HEK293T (cell line): ENCODE measurements around the gene ARHGAP25.

Experiments used
- ARNT ChIP-seq: fragments of 450-650 bp; IDR thresholded peaks from 2 replicates; pipeline ENCODE4 v1.6.1; 2017; ENCODE audit warnings: mild to moderate bottlenecking
- BHLHE40 ChIP-seq: fragments of 450-650 bp; IDR thresholded peaks from 2 replicates; pipeline ENCODE4 v1.6.1; 2016; ENCODE audit warnings: mild to moderate bottlenecking, moderate library complexity, borderline replicate concordance
- CTBP1 ChIP-seq: fragments of 450-650 bp; IDR thresholded peaks from 2 replicates; pipeline ENCODE4 v1.6.1; 2016; ENCODE audit warnings: borderline replicate concordance
- ELF4 ChIP-seq: fragments of 450-650 bp; IDR thresholded peaks from 2 replicates; pipeline ENCODE4 v1.6.1; 2017; ENCODE audit warnings: antibody characterized with exemption
- FOXA1 ChIP-seq: fragments of 450-650 bp; IDR thresholded peaks from 2 replicates; pipeline ENCODE4 v1.6.1; 2016; ENCODE audit warnings: mild to moderate bottlenecking
- LEF1 ChIP-seq: fragments of 450-650 bp; IDR thresholded peaks from 2 replicates; pipeline ENCODE4 v1.6.1; 2017; ENCODE audit warnings: mild to moderate bottlenecking, borderline replicate concordance
- NFRKB ChIP-seq: fragments of 450-650 bp; IDR thresholded peaks from 2 replicates; pipeline ENCODE4 v1.6.1; 2016; ENCODE audit warnings: mild to moderate bottlenecking, moderate library complexity
- PKNOX1 ChIP-seq: fragments of 450-650 bp; IDR thresholded peaks from 2 replicates; pipeline ENCODE4 v1.6.1; 2016
- SP1 ChIP-seq: fragments of 450-650 bp; IDR thresholded peaks from 2 replicates; pipeline ENCODE4 v1.6.1; 2017
- SUZ12 ChIP-seq: fragments of 450-650 bp; IDR thresholded peaks from 2 replicates; pipeline ENCODE4 v1.6.1; 2016; ENCODE audit warnings: mild to moderate bottlenecking
- TARDBP ChIP-seq: fragments of 450-650 bp; IDR thresholded peaks from 2 replicates; pipeline ENCODE4 v1.6.1; 2016
- ZNF384 ChIP-seq: fragments of 450-650 bp; IDR thresholded peaks from 2 replicates; pipeline ENCODE4 v1.6.1; 2016

DNA sequence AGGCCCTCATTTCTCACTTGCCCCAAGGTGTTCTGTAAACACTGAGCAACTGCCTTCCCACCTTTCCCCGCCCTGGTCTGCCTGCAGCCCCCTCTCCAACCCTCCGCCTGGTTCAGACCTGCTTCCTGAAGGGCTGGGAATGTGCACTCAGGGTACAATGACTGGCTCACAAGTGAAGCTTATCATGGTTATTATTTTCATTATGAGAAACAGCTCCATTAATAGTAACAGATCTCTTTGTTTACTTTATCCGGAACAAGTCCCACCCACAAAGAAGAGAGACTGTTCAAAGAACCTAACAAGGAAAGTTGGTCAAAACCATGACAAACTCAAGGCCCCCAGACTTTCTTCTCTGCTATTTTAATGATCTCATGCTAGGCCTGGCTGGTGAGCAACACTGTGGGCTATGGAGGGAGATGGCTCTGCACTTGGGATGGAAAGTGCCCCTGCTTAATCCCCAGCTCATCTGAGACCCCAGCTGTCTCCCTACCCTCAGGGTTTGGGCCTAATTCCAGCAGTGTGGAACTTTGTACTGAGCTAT lies 36.7 kb downstream of the ARHGAP25 start:
- TF ChIP-seq CTBP1 (no peak), BHLHE40 (no peak), PKNOX1 (no peak), NFRKB (no peak), ELF4 (no peak), FOXA1 (no peak), LEF1 (no peak), ARNT (no peak), ZNF384 (no peak), SP1 (no peak), TARDBP (no peak), SUZ12 (no peak)
